Left cardiac atrium (tissue), 4 donors: Measurements from ENCODE around the gene GLDC. TPM values are rescaled to one million over a fixed set of nuclear protein-coding genes. Genes with fewer than 3 reads are reported as not detected.
"Not testable (repeated sequence)": the region's sequence is repeated elsewhere in the genome, so short reads cannot be mapped to it uniquely, and the experiment has no call there.

Source experiments
- ATAC-seq, 2 donors: fragments of 200-7000 bp; cut with Tn5 transposase; one replicate each; pipeline ENCODE4 v1.9.1; 2020; ENCODE audit warnings: mild to moderate bottlenecking in 2 of 2, moderate library complexity in 2 of 2
- DNase-seq: peaks from one replicate; pipeline ENCODE4 v3.0.0-alpha.2; 2020
- intact Hi-C, 2 donors: fragments of 100-400 bp; cut with DNase I; formaldehyde crosslinking; loops; one replicate each; pipeline versions ENCODE4 v1.14.1 to v1.15.1; 2022 to 2023
- total RNA-seq, 2 donors: library from RNA; stranded (reverse); fragmentation: NEBNext Ultra II Directional; extraction: Animal tissue kit (Norgen Biotek cat#: 25700); gene quantifications; one replicate each; pipeline ENCODE4 v1.2.1, GENCODE V29; 2021
- donor health status: DM: no; HTN: yes; CAD: no.
- donor health status: DM: no; HTN: yes; CAD: no; lungs with severe emphysema.
- donor health status: DM: yes; HTN: yes; CAD: no.
- donor health status: Dilated cardiomyopathy.

Gene GLDC
- total RNA-seq, 2 donors from 2014 or later, result 0.21 to 0.24 TPM

DNA sequence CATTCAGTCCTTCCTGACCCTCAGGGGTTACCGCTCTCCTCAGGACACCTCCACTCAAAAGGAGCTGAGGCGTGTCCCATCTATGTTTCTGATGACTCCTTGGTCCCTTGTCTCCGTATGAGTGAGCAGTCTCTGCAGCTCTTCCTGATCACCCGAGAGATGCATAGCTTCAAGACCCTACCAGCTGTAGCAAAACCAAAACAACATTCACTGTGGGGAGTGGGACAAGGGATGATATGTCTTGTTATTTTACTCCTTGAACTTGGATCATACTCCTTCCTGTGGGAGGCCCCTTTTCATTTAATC lies 14.4 kb downstream of the GLDC start:
- DNase-seq (no peak), ATAC-seq (no peak)
- intact Hi-C loops, result no loop called here

GRCh38 chr9:6630502-6631206 lies 14.9 kb downstream of the GLDC start:
- intact Hi-C loops, result no loop called here
- ATAC-seq (peak in 1 of 2 donors; percentile 81), DNase-seq (no peak)

- intact Hi-C loops, result no loop called here
Observed at GRCh38 chr9:6628704-6629103, 16.8 kb downstream of the GLDC start.

DNA sequence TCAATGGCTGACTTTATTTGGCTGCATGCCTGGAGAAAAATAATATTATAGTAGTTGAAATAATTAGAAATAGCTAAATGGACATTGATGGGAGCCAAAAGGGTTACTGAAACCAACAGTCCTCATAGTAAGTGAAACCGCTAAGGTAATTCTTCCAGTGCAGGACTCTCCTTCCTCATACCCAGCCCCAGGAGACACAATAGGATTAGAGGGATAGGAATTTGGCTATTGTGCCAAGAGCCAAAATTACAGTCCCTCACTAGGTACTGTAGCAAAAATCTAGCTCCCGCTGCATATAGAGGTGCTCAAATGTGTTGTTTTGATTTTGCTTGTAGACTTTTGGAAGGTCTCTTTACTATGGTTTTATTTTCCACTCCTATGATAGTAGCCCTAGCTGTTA lies 20.2 kb downstream of the GLDC start:
- DNase-seq, result no peak
- no peak for ATAC-seq
- intact Hi-C loops, result no loop called here

More at GRCh38 chr9:6628704-6629103, 16.8 kb downstream of the GLDC start:
- ATAC-seq (no peak), DNase-seq (no peak)

- ATAC-seq, intact Hi-C loops, DNase-seq: not testable (repeated sequence)
Observed at GRCh38 chr9:6622784-6623183, 22.7 kb downstream of the GLDC start.

DNA sequence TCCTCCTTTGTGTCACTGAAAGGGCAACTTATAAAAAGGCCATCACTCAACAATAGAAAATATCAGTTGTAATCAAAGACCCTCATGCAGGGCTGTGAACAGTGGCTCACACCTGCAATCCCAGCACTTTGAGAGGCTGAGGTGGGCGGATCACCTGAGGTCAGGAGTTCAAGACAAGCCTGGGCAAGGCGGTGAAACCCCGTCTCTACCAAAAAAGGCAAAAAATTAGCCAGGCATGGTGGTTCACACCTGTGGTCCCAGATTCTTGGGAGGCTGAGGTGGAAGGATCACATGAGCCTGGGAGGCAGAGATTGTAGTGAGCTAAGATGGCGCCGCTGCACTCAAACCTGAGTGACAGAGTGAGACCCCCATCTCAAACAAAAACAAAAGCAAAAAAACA lies 24.7 kb downstream of the GLDC start:
- ATAC-seq, result no peak
- intact Hi-C loops, result no loop called here
- no peak for DNase-seq

DNA sequence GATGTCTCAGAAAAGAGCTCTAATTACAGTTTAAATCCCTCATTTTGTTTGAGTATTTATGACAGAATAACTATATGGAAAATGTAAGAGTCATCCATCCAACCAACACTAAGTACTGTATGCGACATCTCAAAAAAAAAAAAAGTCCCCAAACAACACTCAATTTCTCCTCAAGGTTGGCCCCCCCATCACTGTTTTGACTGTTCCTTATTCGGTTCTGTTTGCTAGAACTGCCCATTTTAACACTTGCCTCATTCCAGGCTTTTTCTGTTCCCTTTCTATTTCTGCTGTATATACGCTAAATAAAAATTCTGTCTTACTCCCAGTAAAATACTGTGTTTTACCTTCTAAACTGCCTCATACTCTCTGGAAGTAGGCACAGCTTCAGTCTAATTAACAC lies 25.2 kb downstream of the GLDC start:
- DNase-seq (no peak), ATAC-seq (no peak)
- intact Hi-C loops, result no loop called here

DNA sequence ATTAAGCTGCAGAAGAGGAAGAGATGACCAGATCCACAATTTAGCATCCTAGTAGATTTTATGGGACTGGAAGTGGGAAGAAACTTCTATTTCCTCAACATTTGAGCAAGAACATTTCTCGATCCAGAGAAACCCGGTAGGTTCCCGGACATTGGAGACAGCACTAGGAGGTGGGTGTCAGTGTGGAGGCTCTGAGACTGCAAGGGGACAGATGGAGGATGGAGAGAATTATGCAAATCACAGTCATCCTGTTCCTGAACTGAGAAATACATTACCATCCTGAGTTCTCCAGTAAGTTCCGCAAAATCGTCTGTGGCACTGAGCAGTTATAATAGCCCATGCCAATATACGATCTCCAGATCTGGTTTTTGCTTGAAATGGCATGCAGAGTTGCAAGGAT lies 25.6 kb downstream of the GLDC start:
- intact Hi-C loops, result no loop called here
- no peak for ATAC-seq
- no peak for DNase-seq

GRCh38 chr9:6616951-6617602 lies 28.5 kb downstream of the GLDC start:
- no peak for DNase-seq
- no peak for ATAC-seq
- intact Hi-C loops, result no loop called here

GRCh38 chr9:6614489-6614888 lies 31.0 kb downstream of the GLDC start:
- intact Hi-C loops, result no loop called here
- ATAC-seq (no peak), DNase-seq (no peak)

GRCh38 chr9:6611865-6612264 lies 33.7 kb downstream of the GLDC start:
- DNase-seq (no peak), ATAC-seq (no peak)
- intact Hi-C loops, result no loop called here

DNA sequence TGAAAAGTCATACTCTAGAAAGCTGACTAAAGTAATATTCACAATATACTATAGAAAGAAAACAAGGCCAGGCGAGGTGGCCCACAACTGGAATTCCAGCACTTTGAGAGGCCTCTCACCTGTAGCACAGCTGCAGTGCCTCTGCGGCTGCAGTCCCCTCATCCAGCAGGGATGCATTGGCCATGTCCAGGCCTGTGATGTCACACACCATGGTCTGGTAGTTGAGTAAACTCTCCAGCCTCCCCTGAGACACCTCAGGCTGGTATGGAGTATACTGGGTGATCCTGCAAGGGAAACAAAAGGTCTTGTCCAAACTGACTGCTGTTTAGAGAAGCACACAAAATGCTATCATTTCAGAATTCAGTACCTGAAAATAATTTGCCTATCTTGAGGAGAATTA lies 35.5 kb downstream of the GLDC start:
- DNase-seq (no peak), ATAC-seq (no peak)
- intact Hi-C loops, result no loop called here

DNA sequence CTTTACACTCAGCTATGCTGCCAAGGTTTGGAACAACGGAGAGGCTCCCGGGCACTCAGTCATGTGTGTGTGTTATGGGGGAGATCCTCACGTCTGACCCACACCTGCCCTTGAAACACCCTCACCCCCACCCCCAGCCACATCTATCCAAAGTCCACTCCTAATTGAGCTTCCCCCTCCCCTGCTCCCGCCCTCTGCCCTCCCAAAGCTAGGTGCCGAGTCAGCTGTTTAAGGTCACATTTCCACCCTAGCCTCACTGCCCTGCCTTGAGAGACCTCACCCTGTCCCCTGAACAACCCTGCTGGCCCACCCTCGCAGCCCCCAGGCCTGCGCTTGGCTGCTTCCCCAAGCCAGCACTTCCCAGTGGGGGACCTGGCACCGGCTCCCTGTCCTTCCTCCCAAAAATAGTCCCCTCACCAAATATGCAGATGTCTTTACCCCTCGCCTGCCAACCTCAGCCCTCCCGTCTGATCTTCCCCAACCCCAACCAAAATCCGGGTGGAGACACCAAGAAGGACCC lies 36.0 kb downstream of the GLDC start:
- no peak for ATAC-seq
- DNase-seq, result no peak
- intact Hi-C loops, result no loop called here

- DNase-seq (no peak), ATAC-seq (no peak)
- intact Hi-C loops, result no loop called here
Observed at GRCh38 chr9:6605202-6605601, 40.3 kb downstream of the GLDC start.

DNA sequence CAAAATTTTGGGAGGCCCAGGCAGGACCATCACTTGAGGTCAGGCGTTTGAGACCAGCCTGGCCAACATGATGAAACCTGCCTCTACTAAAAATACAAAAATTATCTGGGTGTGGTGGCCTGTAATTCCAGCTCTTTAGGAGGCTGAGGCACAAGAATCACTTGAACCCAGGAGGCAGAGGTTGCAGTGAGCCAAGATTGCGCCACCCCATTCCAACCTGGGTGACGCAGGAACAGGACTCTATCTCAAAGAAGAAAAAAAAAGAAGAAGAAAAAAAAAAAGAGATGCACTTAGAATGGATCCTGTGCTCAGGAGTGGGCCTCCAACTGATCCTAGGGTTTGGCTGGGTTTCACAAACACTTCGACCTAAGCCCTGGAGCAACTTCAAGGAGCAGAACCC lies 45.1 kb downstream of the GLDC start:
- DNase-seq, result no peak
- intact Hi-C loops, result no loop called here
- no peak for ATAC-seq

GRCh38 chr9:6600006-6600405 lies 45.5 kb downstream of the GLDC start:
- ATAC-seq, result no peak
- intact Hi-C loops, result no loop called here
- DNase-seq, result no peak

GRCh38 chr9:6598249-6598725 lies 47.2 kb downstream of the GLDC start:
- DNase-seq, result no peak
- intact Hi-C loops, result no loop called here
- ATAC-seq, result no peak

DNA sequence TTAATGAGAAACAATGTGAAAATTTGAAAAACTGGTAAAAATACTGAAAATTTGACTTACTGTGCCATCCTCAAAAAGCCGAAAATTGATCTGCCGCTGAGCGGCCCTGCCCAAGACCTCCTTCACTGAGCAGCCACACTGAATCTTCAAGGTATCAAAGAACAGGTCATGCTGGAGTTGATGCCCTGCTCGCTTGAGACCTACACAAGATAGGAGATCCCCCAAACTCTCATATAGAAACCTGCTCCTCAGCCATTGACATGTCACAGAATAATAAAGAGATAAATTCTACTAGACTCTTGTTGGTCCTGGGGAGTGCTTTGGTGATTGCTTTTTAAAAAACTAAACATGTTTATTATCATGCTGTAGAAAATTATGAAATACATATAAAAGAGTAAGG lies 52.7 kb downstream of the GLDC start:
- intact Hi-C loops, result no loop called here
- ATAC-seq (no peak), DNase-seq (no peak)

- intact Hi-C loops, result no loop called here
- ATAC-seq (no peak), DNase-seq (no peak)
Observed at GRCh38 chr9:6592231-6592630, 53.3 kb downstream of the GLDC start.

DNA sequence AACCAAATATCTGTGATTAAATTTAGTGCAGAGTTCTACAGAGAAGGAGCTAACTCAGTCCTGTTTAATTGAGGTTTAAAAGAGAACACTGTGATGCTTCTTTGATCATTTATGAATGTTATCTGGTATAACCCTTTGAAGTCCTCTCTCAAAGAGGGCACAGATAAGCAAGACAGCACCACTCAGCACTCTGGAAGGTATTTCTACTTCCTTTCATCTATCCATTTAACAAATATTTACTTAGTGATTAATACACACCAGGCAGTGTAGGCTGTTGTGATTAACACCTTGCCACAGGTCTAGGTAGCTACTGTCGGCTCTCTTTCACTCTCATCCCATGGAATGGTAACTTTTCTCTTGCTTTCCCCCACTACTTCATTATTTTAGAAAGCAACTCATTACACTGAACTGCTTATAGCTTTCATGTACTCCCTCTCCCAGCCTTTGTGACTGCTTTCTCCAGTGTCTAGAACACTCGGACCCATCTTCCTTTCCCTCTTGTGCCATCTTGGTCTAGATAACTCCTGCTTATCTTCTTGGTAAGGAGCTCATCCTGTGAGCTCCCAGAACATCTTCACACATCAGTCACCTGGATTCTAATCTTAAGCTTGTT lies 54.7 kb downstream of the GLDC start:
- ATAC-seq (no peak), DNase-seq (no peak)
- intact Hi-C loops, result no loop called here

DNA sequence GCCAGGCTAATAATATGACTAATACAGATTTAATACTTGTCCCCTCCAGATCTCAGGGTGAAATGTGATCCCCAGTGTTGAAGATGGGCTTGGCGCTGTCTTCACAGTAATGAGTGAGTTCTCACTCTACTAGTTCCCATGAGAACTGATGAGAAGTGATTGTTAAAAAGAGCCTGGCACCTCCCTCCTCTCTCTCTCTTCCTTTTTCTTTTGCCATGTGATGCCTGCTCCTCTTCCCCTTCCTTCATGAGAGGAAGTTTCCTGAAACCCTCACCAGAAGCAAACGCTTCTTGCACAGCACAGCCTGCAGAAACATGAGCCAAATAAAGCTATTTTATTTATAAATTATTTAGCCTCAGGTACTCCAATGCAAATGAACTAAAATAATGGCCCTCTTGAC lies 55.2 kb downstream of the GLDC start:
- DNase-seq (no peak), ATAC-seq (no peak)
- intact Hi-C loops, result no loop called here
